IMR-90 (cell line): ENCODE results near the gene DACT2. TPM values are rescaled to one million over a fixed set of nuclear protein-coding genes. Genes with fewer than 3 reads are reported as not detected.

Experiments used
- ATAC-seq: fragments of 200-7000 bp; cut with Tn5 transposase; 2 replicates; pipeline ENCODE4 v1.9.1; 2020; ENCODE audit warnings: low read depth, mild to moderate bottlenecking, moderate library complexity
- BruUV-seq: library from RNA; stranded (reverse); fragments of 400-500 nt; replicated peaks from 2 replicates; lab custom pipeline; 2021; lab: Mats Ljungman, UMichigan
- CTCF ChIA-PET: fragments of 300-600 bp; formaldehyde crosslinking; extraction: SDS; loops from one replicate; lab custom pipeline; 2021; ENCODE audit warnings: antibody characterized with exemption; lab: Yijun Ruan, JAX
- POLR2A ChIA-PET: fragments of 300-600 bp; sonication (Branson Sonifier 250); formaldehyde crosslinking; loops from one replicate; lab custom pipeline; 2022; ENCODE audit warnings: antibody characterized with exemption; ENCODE audit not compliant: unreplicated experiment; lab: Charles Lee
- DNase-seq: peaks from one replicate; pipeline ENCODE4 v3.0.0; 2013
- H2AFZ ChIP-seq: replicated peaks from 2 replicates; pipeline ENCODE3; 2013; ENCODE audit warnings: low read length, mild to moderate bottlenecking; ENCODE audit not compliant: poor library complexity
- H2AK5ac ChIP-seq: 2 replicates; pipeline ENCODE4 v1.6.1; 2013; ENCODE audit warnings: low read depth, low read length, inconsistent platforms
- H2AK9ac ChIP-seq: replicated peaks from 2 replicates; pipeline ENCODE3; 2013; ENCODE audit warnings: mild to moderate bottlenecking, low read depth, low read length, moderate library complexity; ENCODE audit not compliant: poor library complexity
- H2BK120ac ChIP-seq: 2 replicates; pipeline ENCODE4 v1.6.1; 2013; ENCODE audit warnings: low read depth, low read length, inconsistent platforms
- H2BK15ac ChIP-seq: 3 replicates; pipeline ENCODE4 v1.6.1; 2013; ENCODE audit warnings: low read depth, low read length, inconsistent platforms
- H2BK20ac ChIP-seq: 2 replicates; pipeline ENCODE4 v1.6.1; 2013; ENCODE audit warnings: low read depth, mild to moderate bottlenecking, inconsistent platforms, low read length, moderate library complexity
- H2BK5ac ChIP-seq: 2 replicates; pipeline ENCODE4 v1.6.1; 2013; ENCODE audit warnings: mild to moderate bottlenecking, low read depth, low read length, inconsistent platforms; ENCODE audit not compliant: poor library complexity, severe bottlenecking
- H3K14ac ChIP-seq: replicated peaks from 2 replicates; pipeline ENCODE4 v1.6.1; 2013; ENCODE audit warnings: low read depth, low read length, inconsistent platforms
- H3K18ac ChIP-seq: 2 replicates; pipeline ENCODE4 v1.6.1; 2013; ENCODE audit warnings: low read depth, low read length, control low read depth
- H3K23ac ChIP-seq: 2 replicates; pipeline ENCODE4 v1.6.1; 2013; ENCODE audit warnings: low read depth, low read length, inconsistent platforms
- H3K27ac ChIP-seq: 2 replicates; pipeline ENCODE4 v1.5.1; 2013; ENCODE audit warnings: mild to moderate bottlenecking, control low read depth, low read length; ENCODE audit not compliant: insufficient read depth
- H3K27me3 ChIP-seq: 2 replicates; pipeline ENCODE4 v1.6.1; 2013; ENCODE audit warnings: low read length; ENCODE audit not compliant: control insufficient read depth, insufficient read depth
- H3K36me3 ChIP-seq: 2 replicates; pipeline ENCODE4 v1.6.1; 2013; ENCODE audit warnings: low read length, mixed read lengths; ENCODE audit not compliant: control insufficient read depth, insufficient read depth
- H3K4ac ChIP-seq: 2 replicates; pipeline ENCODE4 v1.6.1; 2013; ENCODE audit warnings: low read depth, low read length, inconsistent platforms
- H3K4me1 ChIP-seq: 2 replicates; pipeline ENCODE4 v1.6.1; 2013; ENCODE audit warnings: low read length, mixed read lengths; ENCODE audit not compliant: control insufficient read depth, insufficient read depth
- H3K4me2 ChIP-seq: 2 replicates; pipeline ENCODE4 v1.6.1; 2013; ENCODE audit warnings: low read depth, mild to moderate bottlenecking, control low read depth, low read length, moderate library complexity
- H3K4me3 ChIP-seq: 2 replicates; pipeline ENCODE4 v1.5.1; 2013; ENCODE audit warnings: low read depth, mild to moderate bottlenecking, control low read depth, low read length, moderate library complexity; ENCODE audit not compliant: insufficient read depth
- H3K56ac ChIP-seq: 2 replicates; pipeline ENCODE4 v1.6.1; 2013; ENCODE audit warnings: low read length, inconsistent platforms; ENCODE audit not compliant: insufficient read depth; ENCODE audit errors: extremely low read depth
- H3K79me1 ChIP-seq, 2 experiments: 2 replicates each; pipeline ENCODE4 v1.6.1; 2013; ENCODE audit warnings: low read length in 2 of 2, inconsistent platforms in 1 of 2, low read depth in 1 of 2
- H3K9ac ChIP-seq: 2 replicates; pipeline ENCODE4 v1.6.1; 2013; ENCODE audit warnings: low read depth, low read length, control low read depth
- H3K9me1 ChIP-seq: 2 replicates; pipeline ENCODE4 v1.6.1; 2013; ENCODE audit warnings: low read length, inconsistent platforms; ENCODE audit not compliant: insufficient read depth
- H3K9me3 ChIP-seq: 2 replicates; pipeline ENCODE4 v1.6.1; 2013; ENCODE audit warnings: low read length; ENCODE audit not compliant: control insufficient read depth, insufficient read depth
- H4K20me1 ChIP-seq: 2 replicates; pipeline ENCODE4 v1.6.1; 2013; ENCODE audit warnings: low read length, inconsistent platforms; ENCODE audit not compliant: insufficient read depth
- H4K5ac ChIP-seq: 2 replicates; pipeline ENCODE4 v1.6.1; 2013; ENCODE audit warnings: mild to moderate bottlenecking, low read depth, low read length, control low read depth
- H4K8ac ChIP-seq, 2 experiments: 2 replicates each; pipeline ENCODE4 v1.6.1; 2013; ENCODE audit warnings: low read depth in 2 of 2, low read length in 2 of 2, control low read depth in 1 of 2, inconsistent platforms in 1 of 2
- H4K91ac ChIP-seq: 2 replicates; pipeline ENCODE4 v1.6.1; 2013; ENCODE audit warnings: low read depth, low read length, inconsistent platforms; ENCODE audit not compliant: insufficient read depth
- BHLHE40 ChIP-seq: fragments of 150-350 bp; IDR thresholded peaks from 2 replicates; pipeline ENCODE4 v1.6.1; 2016; ENCODE audit warnings: mild to moderate bottlenecking, low read depth, low read length
- CEBPB ChIP-seq: IDR thresholded peaks from 2 replicates; pipeline ENCODE4 v1.6.1; 2012; ENCODE audit warnings: low read depth, low read length, improper control_type of control experiment
- CHD1 ChIP-seq: IDR thresholded peaks from 2 replicates; pipeline ENCODE4 v1.6.1; 2012; ENCODE audit warnings: low read depth, low read length, improper control_type of control experiment
- FOS ChIP-seq: fragments of 150-350 bp; IDR thresholded peaks from 2 replicates; pipeline ENCODE4 v1.6.1; 2016; ENCODE audit warnings: low read depth, low read length
- MAFK ChIP-seq: IDR thresholded peaks from 2 replicates; pipeline ENCODE4 v1.6.1; 2012; ENCODE audit warnings: low read depth, low read length, improper control_type of control experiment
- MAZ ChIP-seq: IDR thresholded peaks from 2 replicates; pipeline ENCODE4 v1.6.1; 2012; ENCODE audit warnings: low read depth, mild to moderate bottlenecking, low read length, improper control_type of control experiment, moderate library complexity, borderline replicate concordance
- MXI1 ChIP-seq: IDR thresholded peaks from 2 replicates; pipeline ENCODE4 v1.6.1; 2012; ENCODE audit warnings: low read depth, mild to moderate bottlenecking, low read length, moderate library complexity, borderline replicate concordance
- NFE2L2 ChIP-seq: fragments of 150-350 bp; IDR thresholded peaks from 2 replicates; pipeline ENCODE4 v1.6.1; 2016; ENCODE audit warnings: low read depth, mild to moderate bottlenecking, low read length
- POLR2A ChIP-seq: IDR thresholded peaks from 2 replicates; pipeline ENCODE4 v1.6.1; 2012; ENCODE audit warnings: mild to moderate bottlenecking, low read depth, low read length
- RAD21 ChIP-seq: IDR thresholded peaks from 2 replicates; pipeline ENCODE4 v1.6.1; 2012; ENCODE audit warnings: low read length, improper control_type of control experiment
- RCOR1 ChIP-seq: IDR thresholded peaks from 2 replicates; pipeline ENCODE4 v1.6.1; 2012; ENCODE audit warnings: mild to moderate bottlenecking, low read length, improper control_type of control experiment; ENCODE audit not compliant: insufficient replicate concordance
- RFX5 ChIP-seq: IDR thresholded peaks from 2 replicates; pipeline ENCODE4 v1.8.0; 2012; ENCODE audit warnings: low read depth, mild to moderate bottlenecking, low read length, moderate library complexity
- SMC3 ChIP-seq: fragments of 150-350 bp; IDR thresholded peaks from 2 replicates; pipeline ENCODE4 v1.6.1; 2016; ENCODE audit warnings: low read depth, mild to moderate bottlenecking, antibody characterized with exemption, low read length, moderate library complexity
- WGBS, 2 experiments: methylation state at CpG; one replicate each; pipeline versions ENCODE4 v1.1.5 to v1.1.7; 2013; ENCODE audit warnings: missing lambda C conversion rate in 2 of 2; ENCODE audit not compliant: insufficient read length in 1 of 2; ENCODE audit errors: extremely low coverage in 2 of 2; 5-methylcytosine and 5-hydroxymethylcytosine counted together
- dilution Hi-C: fragments of 300-500 bp; cut with HindIII; formaldehyde crosslinking; loops from one replicate; pipeline ENCODE4 v1.14.3; 2018; ENCODE audit warnings: low sequenced_read_pairs; ENCODE audit not compliant: unreplicated experiment
- in situ Hi-C: fragments of 300-500 bp; cut with MboI; formaldehyde crosslinking; loops from 3 replicates; pipeline ENCODE4 v1.14.3; 2019; ENCODE audit warnings: low sequenced_read_pairs, inconsistent platforms, mixed read lengths
- intact Hi-C: fragments of 100-400 bp; cut with micrococcal nuclease; formaldehyde crosslinking; loops from 2 replicates; pipeline ENCODE4 v1.10.0; 2022
- polyA plus RNA-seq, 3 experiments: library from polyadenylated mRNA; depleted of rRNA; stranded (reverse); fragments of >200 nt; gene quantifications; 2 replicates each; pipeline ENCODE4 v1.2.3, GENCODE V29; 2012; ENCODE audit warnings: low replicate concordance in 1 of 3
- total RNA-seq: library from RNA; depleted of rRNA; stranded (reverse); fragments of >200 nt; gene quantifications from 2 replicates; pipeline ENCODE4 v1.2.3, GENCODE V29; 2012
- TF ChIP-seq, protein P1 (sequence below): fragments of 150-350 bp; IDR thresholded peaks from 2 replicates; pipeline ENCODE4 v1.6.1; 2016; ENCODE audit warnings: low read depth, mild to moderate bottlenecking, low read length, moderate library complexity, borderline replicate concordance
- TF ChIP-seq, protein P2 (sequence below): fragments of 150-350 bp; IDR thresholded peaks from 2 replicates; pipeline ENCODE4 v1.6.1; 2017; ENCODE audit warnings: mild to moderate bottlenecking, antibody characterized with exemption, low read length, low read depth
- TF ChIP-seq, protein P3 (sequence below): conservative IDR thresholded peaks from 2 replicates; pipeline ENCODE4 v1.5.1; 2012; ENCODE audit warnings: mild to moderate bottlenecking, low read depth, low read length, improper control_type of control experiment

The DACT2 gene
- total and polyA plus RNA-seq, 2 of the 4 experiments (the other 2 are of a cell fraction) = not detected

DNA sequence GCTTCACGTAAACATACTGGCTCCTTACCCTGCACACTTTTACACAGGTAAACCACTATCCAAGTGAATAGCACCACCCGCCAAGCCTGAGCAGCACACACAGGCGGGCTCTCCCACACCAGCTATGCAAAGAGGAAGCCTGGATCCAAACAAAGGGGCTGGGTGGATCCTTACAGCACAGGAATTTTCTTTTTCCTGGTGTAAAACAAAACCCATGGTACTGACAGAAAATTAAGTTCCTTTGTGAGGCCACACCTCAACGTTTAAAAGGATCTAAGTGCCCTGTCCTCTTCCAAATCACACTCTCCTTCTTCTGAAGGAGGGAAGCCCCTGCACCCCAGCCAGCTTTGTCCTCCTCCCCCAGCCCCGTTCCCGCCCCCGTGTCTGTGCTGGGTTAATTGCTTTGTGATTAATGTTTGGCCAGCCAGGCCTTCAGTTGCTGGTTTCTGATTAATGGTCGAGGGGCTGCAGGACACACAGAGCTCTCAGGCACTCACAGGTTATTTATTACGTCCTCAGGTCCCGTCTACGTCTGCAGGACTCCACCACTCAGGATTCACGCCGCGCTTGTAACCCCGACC is 6.1 kb downstream of the DACT2 start:
- Histone ChIP-seq H3K23ac (no peak overlapping the region), H2BK120ac (no peak overlapping the region), H2BK20ac (no peak overlapping the region), H3K9me1 (no peaks in the 10 kb centered on the region), H4K8ac (no peak overlapping the region), H3K9ac (no peak overlapping the region), H3K18ac (no peak overlapping the region), H3K4me1 (no peaks in the 10 kb centered on the region), H2AK9ac (no peak overlapping the region), H2BK5ac (no peak overlapping the region), H3K4me2 (no peak overlapping the region), H2BK15ac (no peak overlapping the region), H3K14ac (no peak overlapping the region), H4K91ac (no peak overlapping the region), H3K36me3 (no peaks in the 10 kb centered on the region), H3K4me3 (no peak overlapping the region), H4K5ac (no peak overlapping the region), H3K9me3 (peaks cover 44% of the 10 kb centered on the region), H2AK5ac (no peak overlapping the region), H3K79me1 (no peaks in the 10 kb centered on the region), H3K4ac (no peak overlapping the region), H3K56ac (no peak overlapping the region), H3K27me3 (no peaks in the 10 kb centered on the region), H4K20me1 (no peaks in the 10 kb centered on the region), H3K27ac (no peak overlapping the region), H2AFZ (no peak overlapping the region)
- intact Hi-C loops (no loop called here), dilution Hi-C loops (no loop called here), in situ Hi-C loops (no loop called here)
- TF ChIP-seq MAFK (no peak), RFX5 (no peak), MAZ (no peak), BHLHE40 (no peak), RCOR1 (no peak), NFE2L2 (no peak), RAD21 (no peak), SMC3 (no peak), POLR2A (no peak), FOS (no peak), MXI1 (no peak), CEBPB (no peak), CHD1 (no peak)
- TF ChIP-seq, protein P1, sequence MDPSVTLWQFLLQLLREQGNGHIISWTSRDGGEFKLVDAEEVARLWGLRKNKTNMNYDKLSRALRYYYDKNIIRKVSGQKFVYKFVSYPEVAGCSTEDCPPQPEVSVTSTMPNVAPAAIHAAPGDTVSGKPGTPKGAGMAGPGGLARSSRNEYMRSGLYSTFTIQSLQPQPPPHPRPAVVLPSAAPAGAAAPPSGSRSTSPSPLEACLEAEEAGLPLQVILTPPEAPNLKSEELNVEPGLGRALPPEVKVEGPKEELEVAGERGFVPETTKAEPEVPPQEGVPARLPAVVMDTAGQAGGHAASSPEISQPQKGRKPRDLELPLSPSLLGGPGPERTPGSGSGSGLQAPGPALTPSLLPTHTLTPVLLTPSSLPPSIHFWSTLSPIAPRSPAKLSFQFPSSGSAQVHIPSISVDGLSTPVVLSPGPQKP = no peak
- TF ChIP-seq, protein P2, sequence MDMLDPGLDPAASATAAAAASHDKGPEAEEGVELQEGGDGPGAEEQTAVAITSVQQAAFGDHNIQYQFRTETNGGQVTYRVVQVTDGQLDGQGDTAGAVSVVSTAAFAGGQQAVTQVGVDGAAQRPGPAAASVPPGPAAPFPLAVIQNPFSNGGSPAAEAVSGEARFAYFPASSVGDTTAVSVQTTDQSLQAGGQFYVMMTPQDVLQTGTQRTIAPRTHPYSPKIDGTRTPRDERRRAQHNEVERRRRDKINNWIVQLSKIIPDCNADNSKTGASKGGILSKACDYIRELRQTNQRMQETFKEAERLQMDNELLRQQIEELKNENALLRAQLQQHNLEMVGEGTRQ = no peak
- TF ChIP-seq, protein P3, sequence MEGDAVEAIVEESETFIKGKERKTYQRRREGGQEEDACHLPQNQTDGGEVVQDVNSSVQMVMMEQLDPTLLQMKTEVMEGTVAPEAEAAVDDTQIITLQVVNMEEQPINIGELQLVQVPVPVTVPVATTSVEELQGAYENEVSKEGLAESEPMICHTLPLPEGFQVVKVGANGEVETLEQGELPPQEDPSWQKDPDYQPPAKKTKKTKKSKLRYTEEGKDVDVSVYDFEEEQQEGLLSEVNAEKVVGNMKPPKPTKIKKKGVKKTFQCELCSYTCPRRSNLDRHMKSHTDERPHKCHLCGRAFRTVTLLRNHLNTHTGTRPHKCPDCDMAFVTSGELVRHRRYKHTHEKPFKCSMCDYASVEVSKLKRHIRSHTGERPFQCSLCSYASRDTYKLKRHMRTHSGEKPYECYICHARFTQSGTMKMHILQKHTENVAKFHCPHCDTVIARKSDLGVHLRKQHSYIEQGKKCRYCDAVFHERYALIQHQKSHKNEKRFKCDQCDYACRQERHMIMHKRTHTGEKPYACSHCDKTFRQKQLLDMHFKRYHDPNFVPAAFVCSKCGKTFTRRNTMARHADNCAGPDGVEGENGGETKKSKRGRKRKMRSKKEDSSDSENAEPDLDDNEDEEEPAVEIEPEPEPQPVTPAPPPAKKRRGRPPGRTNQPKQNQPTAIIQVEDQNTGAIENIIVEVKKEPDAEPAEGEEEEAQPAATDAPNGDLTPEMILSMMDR = no peak
- CTCF ChIA-PET = no interaction called here
- no TSS peak for BruUV-seq
- ATAC-seq (no peak), DNase-seq (no peak)
- no CpG with 5 or more reads among the region's 15 CpGs for WGBS, 2 experiments
- POLR2A ChIA-PET = no interaction called here
